RPMI7951 (cell line): ENCODE measurements around the gene DDX51. TPM values are rescaled to one million over a fixed set of nuclear protein-coding genes. Genes with fewer than 3 reads are reported as not detected.

ENCODE experiments used
- total RNA-seq: library from RNA; depleted of rRNA; stranded (reverse); fragments of >200 nt; shearing (Covaris generic); gene quantifications from 2 replicates; pipeline ENCODE4 v1.2.3, GENCODE V29; 2014; rRNA removed

DDX51 gene
- total RNA-seq, 1 experiment from 2014 or later, result 3.0 TPM

Other genes with a start within 250 kb of the DDX51 start
- 3.0 and 4.2 TPM in 2 replicates for gene ULK1, start 249.7 kb downstream of the DDX51 start, total RNA-seq
- 9.5 and 10.8 TPM in 2 replicates for gene PUS1, start 215.0 kb downstream of the DDX51 start, total RNA-seq
- gene EP400, start 194.4 kb downstream of the DDX51 start, total RNA-seq, result 3.7 TPM in 2 replicates
- 9.3 and 14.8 TPM in 2 replicates for gene NOC4L, start 138 bp upstream of the DDX51 start, total RNA-seq
- gene GALNT9, start 185.3 kb upstream of the DDX51 start, total RNA-seq, result not detected in 2 replicates